ENCODE data around the gene NT5DC4. TPM values are rescaled to one million over a fixed set of nuclear protein-coding genes. Genes with fewer than 3 reads are reported as not detected.

NT5DC4 gene
- polyA plus RNA-seq, 1 of the 3 experiments (the other 2 are of a cell fraction), result not detected

DNA sequence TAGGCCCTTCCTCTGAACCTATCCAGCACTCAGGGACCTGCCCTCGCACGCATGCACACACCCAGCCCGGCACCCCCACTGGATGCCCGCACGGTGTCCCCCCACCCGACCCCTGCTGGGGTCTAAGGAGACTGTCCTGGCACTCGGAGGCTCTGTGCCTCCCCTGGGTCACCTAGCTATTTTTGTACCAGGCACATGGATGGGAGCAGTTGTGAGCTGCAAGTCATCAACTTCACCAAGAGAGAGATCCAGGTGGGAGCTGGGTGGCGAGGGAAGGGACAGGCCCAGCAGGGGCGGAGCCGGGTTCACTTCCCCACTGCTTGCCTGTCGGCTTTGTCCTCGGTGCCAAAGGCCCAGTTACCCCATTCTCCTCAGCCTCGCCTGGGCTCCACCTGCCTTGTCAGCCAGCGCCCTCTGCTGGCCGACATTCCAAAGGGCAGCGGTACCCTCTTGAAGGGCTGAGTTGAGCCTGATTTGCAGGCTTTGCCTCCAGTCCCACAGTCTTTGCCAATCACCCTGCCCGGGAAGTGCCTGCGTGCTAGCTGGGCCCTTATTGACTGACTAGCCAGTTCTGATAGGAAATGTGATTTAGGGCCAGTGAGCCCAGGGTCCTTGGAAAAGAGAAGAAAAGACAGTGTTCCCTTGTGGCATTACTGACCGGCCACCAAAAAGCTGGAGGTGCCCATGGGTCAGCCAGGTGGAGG, 5.8 kb downstream of the NT5DC4 start (continued):
- TF ChIP-seq FOSL2 (IDR thresholded peaks at IDR 0.05; ENCODE audit: borderline replicate concordance, low read depth), result no peak
- TF ChIP-seq JUND (IDR thresholded peaks at IDR 0.05), result no peak

- no peaks in the 10 kb centered on the region for H3K27me3 ChIP-seq (ENCODE audit: insufficient read depth)
- TF ChIP-seq FOSL2 (IDR thresholded peaks at IDR 0.05; ENCODE audit: borderline replicate concordance, low read depth) (no peak), FOXJ3 (CRISPR knock-in tag; IDR thresholded peaks at IDR 0.05) (no peak), SIN3A (IDR thresholded peaks at IDR 0.05; ENCODE audit: borderline replicate concordance, low read depth, low read length) (no peak), EP300 (IDR thresholded peaks at IDR 0.05; ENCODE audit: borderline replicate concordance in 1 of 2, low read depth in 1 of 2, low read length in 1 of 2) (no peak), USF2 (IDR thresholded peaks at IDR 0.05; ENCODE audit: borderline replicate concordance, low read depth, low read length) (no peak), JUND (IDR thresholded peaks at IDR 0.05) (no peak), GATA2 (CRISPR knock-in tag; IDR thresholded peaks at IDR 0.05) (no peak)
- POLR2A ChIA-PET, result interaction anchor here (1.0 kb wide), 1 partner anchor 101 kb away, joined by 3 read pairs; no protein-coding TSS in a partner anchor
- H3K9ac ChIP-seq, result no peak overlapping the region
- H3K9me3 ChIP-seq, result no peaks in the 10 kb centered on the region
- H2AFZ ChIP-seq (ENCODE audit: low read depth), result no peak overlapping the region
- H3K4me1 ChIP-seq (ENCODE audit: control insufficient read depth in 1 of 2, insufficient read depth in 2 of 2, low read depth in 1 of 2, low read length in 1 of 2), result peaks cover 0 to 6% of the 10 kb centered on the region in 2 experiments; a peak in 1 of 4 replicates
- H3K9me2 ChIP-seq, result no peaks in the 10 kb centered on the region
- H3K27ac ChIP-seq (ENCODE audit: low read depth in 2 of 2, low read length in 1 of 2), result no peak overlapping the region
- H3K79me2 ChIP-seq (ENCODE audit: insufficient read depth), result no peaks in the 10 kb centered on the region
- H4K20me1 ChIP-seq (ENCODE audit: insufficient read depth), result no peaks in the 10 kb centered on the region
- 88% methylated on average over 15 of the region's 19 CpGs for WGBS (ENCODE audit: low lambda C conversion rate)
- CTCF ChIA-PET, result interaction anchor here (0.5 to 7.4 kb wide), 37 partner anchors 9 to 1228 kb away, joined by 3 to 179 read pairs (median 7); partner anchors contain the start of gene SLC20A1
- no peak overlapping the region for H3K4me2 ChIP-seq
- no peak for DNase-seq
- no peaks in the 10 kb centered on the region for H3F3A ChIP-seq (replicated peaks; ENCODE audit: insufficient read depth)
- no peaks in the 10 kb centered on the region for H3K36me3 ChIP-seq (replicated peaks in 1 of 2; ENCODE audit: control insufficient read depth in 1 of 2, insufficient read depth in 2 of 2, low read length in 1 of 2)
- no peak overlapping the region for H3K4me3 ChIP-seq (ENCODE audit: low read depth in 2 of 2, low read length in 1 of 2)
These were observed 6.6 kb downstream of the NT5DC4 start for GRCh38 chr2:112727276-112728028.

GRCh38 chr2:112728029-112728362, 7.2 kb downstream of the NT5DC4 start:
- no peak overlapping the region for H2AFZ ChIP-seq (ENCODE audit: low read depth)
- TF ChIP-seq TCF12 (IDR thresholded peaks at IDR 0.05) (no peak), IRF3 (IDR thresholded peaks at IDR 0.05; ENCODE audit: low read depth, low read length) (no peak), CTCF (IDR thresholded peaks at IDR 0.05) (no peak), POLR2AphosphoS5 (IDR thresholded peaks at IDR 0.05; ENCODE audit: low read depth, low read length) (no peak), MAX (IDR thresholded peaks at IDR 0.05; ENCODE audit: low read depth) (no peak), MEF2A (IDR thresholded peaks at IDR 0.05; ENCODE audit: borderline replicate concordance, low read depth) (no peak), EP300 (IDR thresholded peaks at IDR 0.05; ENCODE audit: borderline replicate concordance in 1 of 2, low read depth in 1 of 2, low read length in 1 of 2) (no peak), TAF1 (IDR thresholded peaks at IDR 0.05; ENCODE audit: borderline replicate concordance, low read depth, low read length) (no peak)
- TF ChIP-seq, protein P1, sequence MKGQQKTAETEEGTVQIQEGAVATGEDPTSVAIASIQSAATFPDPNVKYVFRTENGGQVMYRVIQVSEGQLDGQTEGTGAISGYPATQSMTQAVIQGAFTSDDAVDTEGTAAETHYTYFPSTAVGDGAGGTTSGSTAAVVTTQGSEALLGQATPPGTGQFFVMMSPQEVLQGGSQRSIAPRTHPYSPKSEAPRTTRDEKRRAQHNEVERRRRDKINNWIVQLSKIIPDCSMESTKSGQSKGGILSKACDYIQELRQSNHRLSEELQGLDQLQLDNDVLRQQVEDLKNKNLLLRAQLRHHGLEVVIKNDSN (IDR thresholded peaks at IDR 0.05; ENCODE audit: borderline replicate concordance, low read depth), result no peak

More at GRCh38 chr2:112728029-112728362, 7.2 kb downstream of the NT5DC4 start:
- H3K9me3 ChIP-seq, result no peaks in the 10 kb centered on the region
- peaks cover 0 to 6% of the 10 kb centered on the region in 2 experiments; a peak in 1 of 4 replicates for H3K4me1 ChIP-seq (ENCODE audit: control insufficient read depth in 1 of 2, insufficient read depth in 2 of 2, low read depth in 1 of 2, low read length in 1 of 2)
- no peak for DNase-seq
- no peak overlapping the region for H3K4me2 ChIP-seq
- H3K9me2 ChIP-seq, result no peaks in the 10 kb centered on the region
- no peak overlapping the region for H3K27ac ChIP-seq (ENCODE audit: low read depth in 2 of 2, low read length in 1 of 2)
- H4K20me1 ChIP-seq (ENCODE audit: insufficient read depth), result no peaks in the 10 kb centered on the region
- H3K9ac ChIP-seq, result no peak overlapping the region
- H3K36me3 ChIP-seq (replicated peaks in 1 of 2; ENCODE audit: control insufficient read depth in 1 of 2, insufficient read depth in 2 of 2, low read length in 1 of 2), result no peaks in the 10 kb centered on the region
- H3K79me2 ChIP-seq (ENCODE audit: insufficient read depth), result no peaks in the 10 kb centered on the region
- ChIA-PET CTCF (interaction anchor here (0.5 to 7.4 kb wide), 12 partner anchors 10 to 1228 kb away, joined by 3 to 179 read pairs (median 8); no protein-coding TSS in a partner anchor), POLR2A (interaction anchor here (1.0 kb wide), 1 partner anchor 102 kb away, joined by 3 read pairs; no protein-coding TSS in a partner anchor)
- H3K4me3 ChIP-seq (ENCODE audit: low read depth in 2 of 2, low read length in 1 of 2), result no peak overlapping the region
- H3K27me3 ChIP-seq (ENCODE audit: insufficient read depth), result no peaks in the 10 kb centered on the region
- 86% methylated on average over 4 of the region's 4 CpGs for WGBS (ENCODE audit: low lambda C conversion rate)
- no peaks in the 10 kb centered on the region for H3F3A ChIP-seq (replicated peaks; ENCODE audit: insufficient read depth)
